Measurements from ENCODE around the gene LMF2.
A peak's percentile ranks its signal among the peaks of the same experiment; 100 is the strongest.

LMF2 gene

DNA sequence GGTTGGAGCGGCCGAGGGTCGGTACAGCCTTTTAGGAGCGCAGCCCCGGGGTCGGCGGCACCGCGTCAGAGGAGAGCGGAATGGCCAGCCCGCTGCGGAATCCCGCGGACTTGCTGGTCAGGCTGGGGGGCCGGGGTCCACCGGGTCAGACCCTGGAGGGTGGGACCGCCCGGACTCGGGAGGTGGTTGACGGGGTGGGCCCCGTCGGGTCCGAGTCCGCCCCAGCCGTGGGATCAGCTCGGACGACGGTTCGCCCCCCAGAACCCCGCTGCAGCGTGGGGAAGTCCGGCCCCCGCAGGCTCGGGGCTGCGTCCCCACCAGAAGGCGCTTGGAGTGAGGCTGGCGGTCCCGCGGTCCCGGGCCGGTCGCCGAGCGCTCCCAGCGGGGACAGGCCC, 26.5 kb downstream of the LMF2 start:
- DNase-seq = no peak

DNA sequence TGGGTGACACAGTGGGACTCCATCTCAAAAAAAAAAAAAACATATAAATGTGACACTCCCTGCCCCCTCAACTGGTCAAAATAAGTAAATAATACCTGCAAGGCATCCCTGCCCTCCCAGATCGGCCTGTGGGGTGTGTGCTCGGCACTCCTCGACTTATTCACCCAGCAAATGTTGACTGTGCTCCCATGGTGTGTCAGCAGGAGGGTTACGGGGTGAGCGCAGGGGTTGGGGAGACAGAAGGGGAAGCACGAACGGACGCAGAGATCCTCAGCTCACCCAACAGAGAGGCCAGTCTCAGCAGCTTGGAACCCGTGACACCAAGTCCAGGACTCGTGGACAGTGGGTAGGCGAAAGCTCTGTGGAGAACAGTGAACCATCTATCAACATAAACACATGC, 27.8 kb downstream of the LMF2 start:
- no peak for DNase-seq

DNA sequence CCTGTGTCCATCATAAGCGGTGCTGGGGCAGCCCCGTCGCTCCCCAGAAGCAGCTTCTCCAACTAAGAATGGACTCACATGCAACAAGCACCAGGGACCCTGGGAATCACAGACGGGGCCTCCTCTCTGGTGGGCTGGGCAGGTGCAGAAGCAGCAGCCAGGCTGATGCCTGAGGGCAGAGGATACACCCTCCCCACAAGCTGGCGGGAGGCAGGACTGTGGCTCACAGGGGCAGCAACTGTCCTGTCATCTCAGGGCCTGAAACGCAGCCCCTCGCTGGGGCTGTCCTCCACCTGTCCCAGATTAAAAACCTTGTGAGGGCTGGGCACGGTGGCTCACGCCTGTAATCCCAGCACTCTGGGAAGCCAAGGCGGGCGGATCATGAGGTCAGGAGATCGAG, 29.6 kb downstream of the LMF2 start:
- DNase-seq = no peak

DNA sequence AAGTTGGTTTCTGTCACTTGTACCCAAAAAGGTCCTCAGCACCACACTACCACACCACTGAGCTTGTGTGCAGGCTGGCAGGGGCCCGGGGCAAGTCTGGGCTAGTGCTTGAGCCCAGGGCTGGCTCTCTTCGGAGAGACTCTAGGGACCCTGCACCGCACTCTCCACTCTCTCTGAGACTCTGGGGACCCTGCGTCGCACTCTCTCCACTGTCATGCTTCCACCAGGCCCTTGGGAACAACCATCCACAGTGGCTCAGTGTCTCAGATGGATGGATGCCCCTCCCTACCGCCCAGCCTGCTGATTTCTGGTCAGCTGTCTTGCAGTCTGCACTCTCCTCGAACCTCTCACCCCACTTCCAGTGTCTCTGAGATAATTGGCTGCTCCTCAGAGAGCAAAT, 30.6 kb downstream of the LMF2 start:
- no peak for DNase-seq

DNA sequence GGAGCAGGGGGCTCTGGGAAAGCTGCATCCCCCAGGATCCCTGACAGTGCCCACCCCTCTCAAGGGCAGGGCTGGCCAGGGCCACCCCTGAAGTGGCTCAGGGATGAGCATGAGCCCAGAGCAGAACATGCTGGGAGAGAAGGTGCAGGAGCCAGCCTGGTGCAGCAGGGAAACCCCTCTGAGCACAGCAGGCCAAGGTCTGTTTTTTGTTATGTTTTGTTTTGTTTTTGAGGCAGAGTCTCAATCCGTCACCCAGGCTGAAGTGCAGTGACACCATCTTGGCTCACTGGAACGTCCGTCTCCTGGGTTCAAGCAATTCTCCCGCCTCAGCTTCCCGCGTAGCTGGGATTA, 31.9 kb downstream of the LMF2 start:
- no peak for DNase-seq

DNA sequence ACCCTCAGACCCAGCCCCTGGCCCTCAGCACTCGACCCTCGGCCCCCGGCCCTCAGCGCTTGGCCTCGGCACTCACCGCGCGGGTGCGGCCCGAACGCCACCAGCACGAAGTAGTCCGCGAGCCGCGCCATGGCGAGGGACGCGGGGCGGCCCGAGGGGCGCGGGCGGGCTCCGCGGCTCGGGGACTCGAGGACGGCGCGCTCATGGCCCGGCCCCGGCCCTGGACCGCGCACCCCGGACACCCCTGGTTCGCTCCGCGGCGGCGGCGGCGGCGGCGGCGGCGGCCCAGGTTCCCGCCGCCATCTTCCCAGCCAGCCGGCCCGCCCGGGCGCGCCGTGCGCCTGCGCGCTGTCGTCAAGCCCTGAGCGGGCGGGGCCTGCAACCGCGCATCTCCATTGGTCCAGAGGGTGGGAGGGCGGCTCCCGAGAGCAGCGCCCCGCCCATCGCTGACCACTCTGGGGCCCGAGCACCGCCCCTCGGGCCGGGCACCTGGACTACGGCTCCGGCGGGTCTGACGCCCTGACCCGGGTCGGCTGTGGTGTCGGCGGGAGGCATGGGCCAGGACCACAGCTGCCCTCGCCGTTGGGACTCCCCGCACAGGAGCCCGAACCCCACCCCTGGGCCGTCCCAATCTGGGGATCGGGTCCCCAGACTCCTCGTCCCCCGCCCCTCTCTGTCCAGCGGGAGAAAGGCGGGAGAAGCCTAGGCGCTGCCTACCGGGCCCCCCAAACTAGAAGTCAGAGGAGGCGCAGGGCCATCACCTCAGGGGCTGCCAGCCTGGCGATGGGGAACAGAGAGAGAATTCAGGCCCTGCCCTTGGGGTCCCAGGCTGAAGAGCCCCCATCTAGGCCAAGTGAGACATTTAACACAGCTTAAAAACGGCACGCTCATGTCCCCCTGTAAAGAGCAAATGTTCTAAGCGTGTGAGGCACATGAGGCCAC, 32.5 kb downstream of the LMF2 start, which contains the start of gene SBF1:
Gene SBF1, minus strand, starts transcription at position 326 of the 942 bp plus-strand sequence. Its CDS starts 195 bp downstream, at position 131.
- DNase-seq = peak; percentile 88 to 91

DNA sequence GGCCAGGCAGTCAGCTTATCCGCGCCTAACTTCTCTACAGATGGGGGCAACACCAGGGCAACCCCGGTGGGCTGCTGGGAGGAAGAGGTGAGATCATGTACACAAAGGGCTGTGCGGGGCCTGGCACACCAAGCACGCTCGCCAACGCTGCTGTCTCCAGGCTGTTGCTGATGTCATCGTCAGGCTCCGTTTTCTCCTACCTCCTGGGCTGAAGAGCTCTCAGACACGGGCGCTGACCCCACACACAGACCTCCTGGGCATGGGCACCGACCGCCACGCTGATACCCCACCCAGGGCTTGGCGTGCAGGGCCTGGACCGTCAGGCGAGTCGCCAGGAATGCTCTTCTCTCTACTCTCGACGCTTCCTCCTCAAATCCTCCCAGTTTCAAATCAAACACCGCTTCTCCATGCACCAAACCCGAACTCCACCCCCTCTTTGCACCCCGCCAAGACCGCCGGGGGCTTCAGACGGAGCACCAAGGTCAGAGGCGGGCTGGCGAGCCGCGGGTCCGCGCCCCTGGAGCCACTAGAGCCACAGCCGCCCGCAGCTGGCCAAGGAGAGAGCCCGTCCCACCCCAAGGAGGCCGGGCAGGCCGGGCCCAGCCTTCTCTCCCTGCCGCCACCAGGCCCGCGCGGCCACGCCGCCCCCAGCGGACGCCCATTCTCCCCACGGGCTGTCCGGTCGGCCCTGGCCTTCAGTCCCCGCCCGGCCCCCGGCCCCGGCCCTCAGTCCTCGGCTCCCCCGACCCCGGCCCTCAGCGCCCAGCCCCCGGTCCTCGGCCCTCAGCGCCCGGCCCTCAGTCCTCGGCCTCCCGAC, 33.4 kb downstream of the LMF2 start:
- peak in 1 of 2 donors; percentile 16 for DNase-seq

DNA sequence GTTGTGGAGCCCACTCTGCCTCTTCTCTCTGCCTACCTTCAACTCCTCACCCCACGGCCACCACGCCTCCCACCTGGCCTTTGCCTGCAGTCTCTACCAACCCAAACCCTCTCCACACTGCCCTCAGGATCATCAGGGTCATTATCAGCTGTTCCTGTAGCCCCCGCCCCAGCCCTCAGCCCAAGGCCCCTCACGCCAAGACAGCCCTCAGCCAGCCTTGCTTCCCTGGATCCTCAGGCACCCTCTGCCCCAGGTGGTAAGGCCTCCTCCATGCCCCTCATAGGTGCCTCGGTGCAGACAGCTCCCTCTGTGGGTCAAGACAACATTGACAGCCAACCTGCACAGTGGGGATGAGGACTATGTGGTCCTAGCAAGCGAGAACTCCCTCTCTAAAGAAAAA, 34.4 kb downstream of the LMF2 start:
- DNase-seq = peak; percentile 47 to 69

DNA sequence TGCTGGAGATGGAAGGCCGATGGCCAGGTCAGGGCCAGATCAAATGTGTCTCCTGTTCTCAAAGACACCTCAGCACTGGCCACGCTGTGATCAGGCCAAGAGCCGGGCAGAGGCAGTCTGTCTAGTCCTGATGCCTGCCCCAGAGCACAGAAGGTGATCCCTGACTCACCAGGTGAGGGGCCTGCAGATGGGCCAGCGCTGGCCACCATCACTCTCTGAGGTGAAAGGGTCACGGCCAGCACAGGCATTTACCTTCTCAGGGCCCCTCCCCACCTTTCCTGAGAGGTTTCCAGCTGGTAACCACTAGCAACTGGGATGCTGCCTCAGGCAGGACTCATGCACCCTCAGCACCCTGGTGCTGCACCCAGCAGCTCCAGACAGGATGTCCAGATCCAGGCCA, 35.5 kb downstream of the LMF2 start:
- no peak for DNase-seq

DNA sequence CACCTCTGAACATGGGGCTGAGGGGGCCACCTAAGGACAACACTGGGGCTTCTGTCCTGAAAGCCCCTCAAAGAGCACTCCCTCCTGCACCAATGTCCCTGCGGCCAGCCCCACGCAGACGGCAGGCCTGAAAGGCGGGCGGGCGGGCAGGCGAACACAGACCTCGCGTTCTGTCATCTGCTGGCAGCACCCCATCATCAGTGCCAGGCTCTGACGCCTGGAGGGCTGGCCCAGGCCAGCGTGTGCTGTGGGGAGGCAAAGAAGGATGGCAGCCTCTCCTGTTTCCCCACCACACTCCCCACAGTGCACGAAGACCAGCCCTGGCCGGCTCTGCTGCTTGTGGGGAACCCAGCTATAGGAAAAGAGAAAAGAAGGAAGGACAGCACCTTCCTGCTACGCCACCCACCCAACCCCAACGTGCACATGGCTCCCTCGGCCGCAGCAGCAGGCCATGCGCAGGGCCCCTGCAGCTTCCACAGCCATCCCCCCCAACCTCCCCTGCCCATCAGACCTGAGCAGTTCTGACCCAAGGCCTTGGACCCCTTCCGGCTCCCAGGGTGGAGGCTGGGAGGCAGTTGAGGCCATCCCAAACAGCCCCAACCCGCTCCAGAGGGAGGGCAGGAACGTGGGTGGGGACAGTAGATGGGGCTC, 36.2 kb downstream of the LMF2 start:
- DNase-seq = no peak

DNA sequence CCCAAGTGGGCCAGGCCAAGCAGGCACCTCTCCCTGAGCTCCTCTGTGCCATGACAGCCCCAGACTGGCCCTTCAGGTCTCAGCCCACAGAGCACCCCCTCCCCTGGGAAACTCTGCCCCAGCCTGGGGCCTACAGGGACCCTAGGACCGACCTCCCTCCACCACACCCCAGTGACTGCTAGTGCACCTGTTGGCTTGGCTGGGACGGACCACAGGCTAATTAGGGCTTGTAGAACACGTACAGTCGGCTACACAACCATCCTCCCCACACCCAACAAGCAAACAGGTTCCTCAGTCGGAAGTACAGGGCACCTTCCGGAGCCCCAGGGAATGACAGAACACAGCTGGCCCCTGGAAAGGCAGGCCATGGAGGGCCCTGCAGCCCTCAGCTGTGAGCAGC, 37.0 kb downstream of the LMF2 start:
- no peak for DNase-seq

DNA sequence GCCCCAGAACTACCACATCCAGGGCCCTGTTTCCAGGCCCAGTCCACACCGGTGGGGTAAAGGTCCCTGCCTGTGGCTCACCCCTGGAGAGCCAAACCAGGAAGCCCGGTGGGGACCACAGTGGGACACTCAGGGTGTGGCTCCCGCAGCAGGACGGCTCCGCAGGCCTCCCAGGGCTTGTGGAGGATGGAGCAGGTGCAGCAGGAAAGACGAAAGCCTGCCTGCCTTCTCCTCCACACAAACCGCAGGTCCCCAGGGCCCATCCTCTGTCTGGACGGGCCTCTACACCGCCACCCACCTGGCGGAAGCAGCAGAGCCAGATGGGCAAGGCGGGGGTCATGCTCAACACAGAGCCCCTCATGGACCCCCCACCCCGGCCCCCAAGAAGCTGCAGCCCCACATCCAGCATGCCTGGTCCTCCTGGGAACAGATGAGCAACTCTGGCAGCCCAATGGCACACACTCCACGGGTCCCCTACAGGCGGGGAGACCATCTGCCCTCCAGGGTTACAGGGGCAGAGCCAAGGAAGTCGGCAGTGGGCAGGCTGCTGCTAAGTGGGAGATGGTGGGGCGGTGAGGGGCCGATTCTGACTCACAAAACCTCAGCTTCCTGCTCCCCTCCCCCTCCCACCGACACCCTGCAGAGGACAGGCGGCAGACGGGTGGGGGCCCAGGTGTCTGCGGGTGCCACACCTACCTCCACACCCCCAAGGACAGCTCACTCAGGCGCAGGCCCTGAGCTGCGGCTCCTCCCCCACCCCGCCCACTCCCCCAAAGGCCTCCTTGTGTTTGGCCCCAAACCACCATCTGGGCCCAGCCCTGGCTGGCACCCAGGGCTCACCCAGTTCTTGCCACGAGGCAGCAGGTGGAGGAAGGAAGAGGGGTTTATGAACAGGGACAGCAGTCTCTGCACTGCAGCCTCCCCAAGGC, 37.9 kb downstream of the LMF2 start:
- DNase-seq = peak; percentile 97 to 98

DNA sequence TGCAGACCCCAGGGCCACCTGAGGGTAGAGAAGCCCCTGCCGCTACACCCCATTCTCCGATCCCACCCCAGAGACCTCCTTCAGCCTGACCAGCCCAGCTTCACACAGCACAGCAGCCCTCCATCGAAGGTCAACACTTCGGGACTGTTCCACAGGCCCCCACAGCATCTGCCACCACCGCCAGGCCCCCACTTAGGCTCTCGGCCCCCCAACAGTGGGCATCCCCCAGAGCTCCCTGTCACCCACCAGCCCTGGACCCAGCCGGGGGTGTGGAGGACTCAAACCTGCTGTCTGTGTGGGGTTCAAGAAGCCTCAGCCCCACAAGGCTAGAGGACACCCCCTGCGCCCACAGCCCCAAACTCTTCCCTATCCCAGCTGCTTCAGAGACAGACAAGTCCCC, 38.9 kb downstream of the LMF2 start:
- no peak for DNase-seq

DNA sequence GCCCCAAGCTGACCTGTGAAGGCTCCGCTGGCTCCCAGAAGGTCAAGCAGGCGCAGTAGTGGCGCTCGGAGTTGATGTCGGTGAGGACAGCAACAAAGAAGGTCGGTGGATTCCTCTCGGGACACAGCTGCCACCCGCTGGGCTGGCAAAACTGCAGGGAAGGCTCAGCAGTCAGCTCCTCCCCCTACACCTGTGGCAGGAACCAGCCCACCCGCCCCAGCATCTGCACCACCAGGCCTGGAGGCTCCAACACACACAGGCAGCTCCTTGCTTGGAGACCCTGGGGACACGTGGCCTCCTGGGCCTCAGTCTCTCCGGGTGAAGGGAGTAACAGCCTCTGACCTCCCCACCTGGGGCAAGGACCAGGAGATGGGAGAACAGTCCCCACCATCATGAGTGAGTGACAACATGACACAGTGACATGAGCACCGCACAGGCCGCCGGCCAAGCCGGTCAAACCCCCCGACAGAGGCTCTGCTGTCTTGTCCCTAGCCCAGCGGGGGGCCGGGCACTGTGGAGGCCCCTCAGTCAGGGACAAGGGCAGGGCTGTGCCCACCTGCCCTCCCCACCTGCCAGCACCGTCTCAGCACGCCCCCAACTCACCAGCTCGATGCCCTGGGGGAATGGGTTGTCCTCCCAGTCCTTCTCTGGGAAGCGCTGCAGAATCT, 39.6 kb downstream of the LMF2 start:
- DNase-seq = no peak

DNA sequence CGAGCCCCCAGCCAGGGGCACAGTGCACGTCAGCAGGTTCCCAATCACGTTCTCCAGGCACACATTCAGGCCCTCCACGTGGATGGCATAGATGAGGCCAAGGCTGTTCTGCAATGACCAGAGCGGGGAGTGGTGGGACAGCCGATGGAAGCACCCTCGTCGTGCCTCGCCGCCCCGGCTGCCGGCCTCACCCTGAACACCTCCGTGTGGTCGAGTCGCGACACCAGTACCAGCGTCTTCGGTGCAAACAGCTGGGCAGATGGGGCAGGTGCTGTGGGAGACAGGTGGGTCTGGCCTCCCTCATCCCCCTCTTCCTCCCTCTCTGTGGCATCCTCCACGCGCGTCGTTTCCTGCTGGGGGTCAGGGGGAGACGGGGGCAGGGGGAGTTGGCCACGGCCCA, 40.2 kb downstream of the LMF2 start:
- no peak for DNase-seq

DNA sequence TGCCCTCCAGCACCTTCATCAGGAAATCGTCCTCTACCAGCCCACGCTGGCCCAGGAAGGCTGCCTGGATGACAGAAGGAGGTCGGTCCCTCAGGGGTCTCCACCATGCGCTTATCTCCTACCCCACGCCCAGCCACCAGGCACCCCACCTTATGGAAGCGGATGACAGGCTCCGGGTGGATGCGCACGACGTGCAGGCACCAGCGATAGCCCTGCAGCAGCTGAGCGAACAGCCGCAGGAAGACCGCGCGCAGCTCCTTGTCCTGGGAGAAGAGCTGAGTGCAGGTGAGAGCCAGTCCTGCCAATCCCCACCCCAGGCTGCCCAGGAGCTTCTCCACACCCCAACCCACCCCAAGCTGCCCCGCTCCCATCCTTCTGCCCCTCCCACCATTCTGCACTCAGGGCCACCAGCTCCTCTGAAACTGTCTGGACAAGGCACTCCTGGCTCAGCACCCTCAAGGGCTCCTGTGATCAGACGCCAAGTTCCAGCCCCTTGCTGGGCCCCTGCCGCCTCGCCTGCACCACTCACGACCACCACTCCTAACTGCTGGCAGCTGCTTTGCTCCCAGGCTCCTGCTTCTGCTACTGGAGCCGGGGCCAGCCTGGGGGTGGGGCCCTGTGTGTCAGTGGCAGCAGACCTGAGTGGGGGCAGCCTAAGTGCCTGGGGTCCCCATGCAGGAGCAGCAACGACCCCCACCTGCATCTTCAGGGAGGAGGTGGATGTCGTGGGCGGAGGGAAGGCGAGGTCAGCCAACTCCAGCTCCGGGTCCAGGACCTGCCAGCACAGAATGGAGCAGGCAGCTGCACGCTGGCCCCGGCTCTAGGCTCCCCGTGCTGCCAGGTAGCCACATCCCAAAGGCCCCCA, 42.2 kb downstream of the LMF2 start:
- no peak for DNase-seq

DNA sequence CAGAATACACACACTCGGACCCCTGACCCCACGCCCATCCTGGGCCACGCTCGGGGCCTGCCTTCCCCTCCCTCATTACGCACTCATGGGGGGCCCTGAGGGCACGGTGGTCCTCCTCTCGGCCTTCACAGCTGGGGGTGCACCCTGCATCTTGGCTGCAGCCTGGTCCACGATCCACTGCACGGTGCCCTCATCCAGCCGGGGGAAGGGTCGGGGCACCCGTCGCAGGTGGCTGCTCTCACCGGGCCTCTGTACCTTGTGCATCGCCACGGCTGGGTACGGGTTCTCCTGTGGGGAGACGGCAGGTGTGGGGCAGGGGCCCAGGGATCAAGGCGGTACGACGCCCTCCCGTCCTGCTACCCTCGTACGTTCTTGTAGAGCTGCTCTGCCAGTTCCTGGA, 43.1 kb downstream of the LMF2 start:
- DNase-seq = no peak

DNA sequence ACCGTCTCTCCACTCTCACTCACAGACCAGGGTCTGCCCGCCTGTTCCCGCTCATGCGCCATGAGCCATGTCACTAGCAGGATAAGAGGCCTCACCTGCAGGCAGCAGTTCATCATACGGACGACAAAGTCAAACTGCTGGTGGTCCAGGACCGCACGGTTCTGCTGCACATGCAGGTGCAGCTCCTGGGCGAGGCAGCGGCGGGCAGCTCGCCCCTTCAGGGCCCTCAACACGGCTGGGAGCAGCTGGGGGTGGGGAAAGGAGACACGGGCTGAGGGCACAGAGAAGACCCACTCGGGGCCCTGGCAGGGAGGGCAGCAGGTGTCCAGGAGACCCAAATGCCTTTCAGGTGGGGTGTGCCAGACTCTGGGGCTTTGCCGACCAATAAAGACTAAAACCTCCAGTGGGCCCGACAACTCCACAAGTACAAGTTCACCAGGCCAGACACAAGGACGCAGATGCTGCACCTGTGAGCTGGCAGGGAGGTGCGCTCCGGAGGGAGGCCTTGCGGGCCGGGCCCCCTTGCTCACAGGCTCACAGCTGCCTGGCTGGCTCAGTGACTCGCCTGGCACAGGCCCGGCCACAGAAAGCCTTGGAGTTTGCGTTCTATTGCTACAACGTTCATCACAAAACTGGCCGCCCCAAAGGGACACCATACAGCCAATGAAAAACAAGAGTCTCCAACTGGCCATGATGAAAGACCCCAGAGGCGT, 44.2 kb downstream of the LMF2 start:
- DNase-seq = no peak

DNA sequence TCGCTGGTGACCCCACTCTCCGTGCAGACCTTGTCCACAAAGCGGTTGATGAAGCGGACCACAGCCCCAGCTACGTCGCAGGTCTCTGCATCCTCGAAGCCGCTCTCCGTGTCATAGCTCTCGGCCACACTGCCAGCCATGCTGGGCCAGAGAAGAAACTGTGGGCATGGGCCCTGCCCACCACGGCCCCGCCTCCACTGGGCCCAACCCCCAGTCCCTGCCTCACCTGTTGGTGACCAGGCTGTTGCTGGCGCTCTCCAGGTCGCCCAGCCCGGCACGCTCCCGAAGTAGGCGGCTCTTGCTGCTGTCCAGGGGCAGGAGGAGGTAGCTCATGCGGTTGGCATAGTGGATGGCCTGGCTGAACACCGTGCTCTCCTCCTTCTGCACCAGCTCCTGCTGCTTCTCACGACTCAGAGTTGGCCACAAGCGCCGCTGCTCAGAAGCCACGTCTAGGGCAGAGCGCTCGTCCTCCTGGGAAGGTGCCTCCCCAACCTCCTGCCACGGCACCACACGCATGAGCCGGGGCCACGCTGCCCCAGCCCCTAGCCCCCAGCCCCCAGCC, 45.4 kb downstream of the LMF2 start:
- DNase-seq = no peak

DNA sequence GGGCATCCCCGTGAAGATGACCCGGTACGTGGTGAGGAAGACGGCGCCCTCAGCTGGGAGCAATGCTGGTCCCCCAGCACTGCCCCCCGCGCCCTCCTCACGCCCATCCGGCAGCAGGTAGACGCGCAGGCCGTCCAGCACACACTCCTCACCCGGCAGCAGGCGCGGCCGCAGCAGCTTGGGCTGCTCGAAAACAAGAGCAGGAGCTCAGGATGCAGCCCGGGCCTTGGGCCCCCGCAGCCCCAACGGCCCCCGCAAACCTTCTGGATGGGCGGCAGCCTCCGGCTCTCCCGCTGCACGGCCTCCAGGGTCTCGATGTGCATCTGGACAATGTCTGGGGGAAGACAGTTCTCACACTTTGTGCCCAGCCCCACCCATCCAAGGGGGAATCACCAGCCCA, 46.0 kb downstream of the LMF2 start:
- DNase-seq = no peak
